K562 (cell line): ENCODE data around the gene CST3. TPM values are rescaled to one million over a fixed set of nuclear protein-coding genes. Genes with fewer than 3 reads are reported as not detected.

ENCODE experiments used
- ATAC-seq: fragments of 200-7000 bp; cut with Tn5 transposase; 3 replicates; pipeline ENCODE4 v1.9.1; 2020; ENCODE audit warnings: moderate library complexity
- BruUV-seq: library from RNA; stranded (reverse); fragments of 400-500 nt; replicated peaks from 2 replicates; lab custom pipeline; 2021; lab: Mats Ljungman, UMichigan
- CTCF ChIA-PET: fragments of 300-600 bp; formaldehyde crosslinking; extraction: SDS; loops from one replicate; lab custom pipeline; 2021; ENCODE audit warnings: low intra/inter-chr PET ratio; lab: Yijun Ruan, JAX
- POLR2A ChIA-PET: fragments of 300-600, 350-650 bp; sonication (Branson Sonifier 250); formaldehyde crosslinking; extraction: SDS; loops from one replicate; lab custom pipeline; 2021; ENCODE audit warnings: antibody characterized with exemption, inconsistent platforms; lab: Yijun Ruan, JAX
- DNase-seq, 4 experiments: peaks; one replicate each; pipeline versions ENCODE4 v3.0.0 to v3.0.0-alpha.2; 2011 to 2018; ENCODE audit warnings: low spot score in 3 of 4, mixed read lengths in 3 of 4; ENCODE audit errors: extremely low read depth in 1 of 4
- FAIRE-seq: peaks from 2 replicates; lab custom pipeline; 2011; peaks lifted over from hg19 to GRCh38; lab: Jason Lieb, UNC
- H2AFZ ChIP-seq: 2 replicates; pipeline ENCODE4 v1.6.0; 2011; ENCODE audit warnings: low read depth, low read length, control low read depth, inconsistent platforms
- H3K27ac ChIP-seq: fragments of 200-600 bp; 3 replicates; pipeline ENCODE4 v1.8.0; 2011; ENCODE audit warnings: low read depth, mild to moderate bottlenecking, control low read depth, inconsistent platforms, low read length, moderate library complexity, mixed read lengths; ENCODE audit errors: extremely low read depth
- H3K27me3 ChIP-seq, 2 experiments: fragments of 300-600 bp in 1 of 2; 2 replicates in 1 of 2; 3 replicates in 1 of 2; pipeline versions ENCODE4 v1.6.0 to v1.8.0; 2011; ENCODE audit warnings: inconsistent platforms in 2 of 2, low read length in 2 of 2, mild to moderate bottlenecking in 1 of 2, mixed read lengths in 1 of 2, moderate library complexity in 1 of 2; ENCODE audit not compliant: control insufficient read depth in 2 of 2, insufficient read depth in 2 of 2
- H3K36me3 ChIP-seq: fragments of 300-600 bp; 3 replicates; pipeline ENCODE4 v1.8.0; 2011; ENCODE audit warnings: mild to moderate bottlenecking, low read length, inconsistent platforms; ENCODE audit not compliant: control insufficient read depth, insufficient read depth
- H3K4me1 ChIP-seq, 2 experiments: fragments of 200-600 bp in 1 of 2; replicated peaks in 1 of 2; 2 replicates in 1 of 2; 3 replicates in 1 of 2; pipeline versions ENCODE4 v1.5.1 to v1.8.0; 2011; ENCODE audit warnings: inconsistent platforms in 2 of 2, low read length in 2 of 2, mild to moderate bottlenecking in 1 of 2, mixed read lengths in 1 of 2, moderate library complexity in 1 of 2; ENCODE audit not compliant: control insufficient read depth in 2 of 2, insufficient read depth in 2 of 2
- H3K4me2 ChIP-seq: 2 replicates; pipeline ENCODE4 v1.6.1; 2011; ENCODE audit warnings: low read length, control low read depth, inconsistent platforms, mixed read lengths; ENCODE audit not compliant: insufficient read depth
- H3K4me3 ChIP-seq: fragments of 200-600 bp; sonication (generic), shearing (Covaris generic); 2 replicates; pipeline ENCODE4 v1.5.1; 2016; ENCODE audit warnings: control low read depth, inconsistent platforms
- H3K79me2 ChIP-seq: fragments of 200-600 bp; 3 replicates; pipeline ENCODE4 v1.8.0; 2011; ENCODE audit warnings: low read length, inconsistent platforms; ENCODE audit not compliant: control insufficient read depth, insufficient read depth
- H3K9ac ChIP-seq, 2 experiments: 2 replicates each; pipeline versions ENCODE4 v1.6.0 to v1.6.1; 2011; ENCODE audit warnings: low read depth in 2 of 2, low read length in 2 of 2, control low read depth in 1 of 2, inconsistent platforms in 1 of 2, mild to moderate bottlenecking in 1 of 2, mixed read lengths in 1 of 2; ENCODE audit not compliant: insufficient read depth in 1 of 2
- H3K9me1 ChIP-seq: one replicate; pipeline ENCODE4 v1.6.0; 2011; ENCODE audit warnings: inconsistent platforms, mild to moderate bottlenecking, low read length, moderate library complexity; ENCODE audit not compliant: control insufficient read depth, insufficient read depth
- H3K9me3 ChIP-seq: replicated peaks from 2 replicates; pipeline ENCODE4 v1.5.1; 2011; ENCODE audit warnings: low read depth, low read length, inconsistent platforms; ENCODE audit not compliant: control insufficient read depth, insufficient read depth
- H4K20me1 ChIP-seq: replicated peaks from 2 replicates; pipeline ENCODE4 v1.6.1; 2011; ENCODE audit warnings: low read length, inconsistent platforms, mixed read lengths; ENCODE audit not compliant: control insufficient read depth, insufficient read depth
- BCL6 ChIP-seq: fragments of 250-450 bp; sonication (Bioruptor Pico); IDR thresholded peaks from 2 replicates; pipeline ENCODE4 v1.4.0; 2020
- CBFB ChIP-seq: sonication (generic); formaldehyde crosslinking; IDR thresholded peaks from 2 replicates; pipeline ENCODE4 v1.4.0; 2020; ENCODE audit warnings: mild to moderate bottlenecking, missing genetic modification reagents
- ELF1 ChIP-seq: fragments of 200-800 bp; sonication (Bioruptor generic); IDR thresholded peaks from 2 replicates; pipeline ENCODE4 v1.6.1; 2016; ENCODE audit warnings: missing genetic modification characterization, missing compliant biosample characterization
- ELF4 ChIP-seq: fragments of 450-650 bp; formaldehyde crosslinking; IDR thresholded peaks from 2 replicates; pipeline ENCODE4 v1.4.0; 2022; ENCODE audit warnings: missing genetic modification characterization
- HSF4 ChIP-seq: fragments of 250-450 bp; sonication (Bioruptor Pico); IDR thresholded peaks from 2 replicates; pipeline ENCODE4 v2.1.2; 2022; ENCODE audit warnings: mild to moderate bottlenecking, moderate library complexity, borderline replicate concordance
- KAT7 ChIP-seq: sonication (generic); formaldehyde crosslinking; IDR thresholded peaks from 2 replicates; pipeline ENCODE4 v1.8.0; 2022; ENCODE audit warnings: missing genetic modification reagents, mild to moderate bottlenecking, borderline replicate concordance
- KAT8 ChIP-seq: fragments of 450-650 bp; IDR thresholded peaks from 2 replicates; pipeline ENCODE4 v1.6.1; 2016; ENCODE audit warnings: low read depth, mild to moderate bottlenecking
- KLF6 ChIP-seq: fragments of 250-450 bp; sonication (Bioruptor Pico); IDR thresholded peaks from 2 replicates; pipeline ENCODE4 v1.4.0; 2020; ENCODE audit warnings: mild to moderate bottlenecking, moderate library complexity, borderline replicate concordance
- SNIP1 ChIP-seq: fragments of 450-650 bp; IDR thresholded peaks from 2 replicates; pipeline ENCODE4 v1.7.1; 2017; ENCODE audit warnings: low read depth, mild to moderate bottlenecking
- WGBS: fragments of 100-300 bp; shearing (Covaris generic); methylation state at CpG from one replicate; pipeline ENCODE4 v1.1.6; 2016; ENCODE audit warnings: low coverage, mixed read lengths; ENCODE audit not compliant: insufficient coverage; ENCODE audit errors: missing lambda C conversion rate; 5-methylcytosine and 5-hydroxymethylcytosine counted together
- in situ Hi-C: fragments of 300-500 bp; cut with MboI; formaldehyde crosslinking; loops from 4 replicates; pipeline ENCODE4 v1.15.0; 2018; ENCODE audit warnings: inconsistent platforms, mixed read lengths
- intact Hi-C: fragments of 100-400 bp; cut with micrococcal nuclease; formaldehyde crosslinking; loops from 2 replicates; pipeline ENCODE4 v1.14.2; 2022
- polyA plus RNA-seq, 8 experiments: library from polyadenylated mRNA; depleted of rRNA in 4 of 8; stranded (reverse) in 5 of 8; unstranded in 3 of 8; fragments of >200 nt; fragmentation: Nextera tagmentation in 2 of 8; fragmentation: Illumina TruSeq in 1 of 8; extraction: Ambion mirVana in 2 of 8; extraction: Trizol in 1 of 8; gene quantifications; 2 replicates each; pipeline versions ENCODE4 v1.2.1 to v1.2.3, GENCODE V29; 2011 to 2014; ENCODE audit warnings: inconsistent platforms in 1 of 8, missing spikeins in 1 of 8
- total RNA-seq, 7 experiments: library from RNA; depleted of rRNA in 6 of 7; stranded (reverse); fragments of >200 nt in 6 of 7; fragmentation: Illumina TruSeq in 2 of 7; extraction: Trizol in 2 of 7; gene quantifications; 2 replicates each; pipeline versions ENCODE4 v1.2.1 to v1.2.3, GENCODE V29; 2011 to 2021; ENCODE audit warnings: low replicate concordance in 1 of 7
- TF ChIP-seq, protein P1 (sequence below): sonication (generic); formaldehyde crosslinking; IDR thresholded peaks from 2 replicates; pipeline ENCODE4 v1.8.1; 2023; ENCODE audit warnings: mild to moderate bottlenecking, missing genetic modification reagents, moderate library complexity

The CST3 gene
- total and polyA plus RNA-seq, 9 of the 15 experiments (the other 6 are each of a cell fraction or from before 2014, with no cell fraction given), result 8.7 to 113 (median 48.5) TPM

DNA sequence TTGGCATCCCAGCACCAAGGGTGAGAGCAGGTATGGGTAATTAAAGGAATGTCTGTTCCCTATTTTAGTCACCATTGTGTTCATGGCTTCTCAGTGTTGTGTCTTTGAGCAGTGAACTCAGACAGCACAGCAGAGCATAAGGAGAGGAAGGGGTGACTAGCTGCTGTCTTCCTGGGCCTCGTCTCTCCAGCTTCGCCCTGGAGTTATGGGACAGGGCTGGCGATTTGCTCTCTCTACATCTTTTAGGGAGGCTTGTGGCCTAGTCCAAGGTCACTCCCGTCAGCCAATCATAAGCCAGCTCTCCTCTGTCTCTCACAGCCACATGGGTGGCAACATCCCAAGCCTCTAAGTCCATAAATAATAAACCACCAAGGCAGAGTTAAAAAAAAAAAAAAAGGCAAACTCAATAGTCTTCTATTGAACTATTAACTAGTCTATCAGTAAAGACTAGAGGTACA is 7.3 kb downstream of the CST3 start:
- Histone ChIP-seq H2AFZ (no peak overlapping the region), H3K36me3 (peaks cover 18% of the 10 kb centered on the region; the same call in 1 of the 3 replicates), H3K4me1 (peaks cover 2 to 17% of the 10 kb centered on the region in 2 experiments; a peak in 3 of 5 replicates), H3K4me2 (no peak overlapping the region), H3K79me2 (no peaks in the 10 kb centered on the region), H4K20me1 (no peaks in the 10 kb centered on the region), H3K9ac (no peak overlapping the region), H3K9me1 (no peaks in the 10 kb centered on the region), H3K27ac (no peak overlapping the region), H3K27me3 (no peaks in the 10 kb centered on the region), H3K9me3 (no peaks in the 10 kb centered on the region), H3K4me3 (no peak overlapping the region)
- intact Hi-C loops (no loop called here), in situ Hi-C loops (no loop called here)
- TF ChIP-seq HSF4 (CRISPR knock-in tag) (no peak), KAT7 (CRISPR knock-in tag) (no peak), SNIP1 (no peak), KAT8 (no peak), KLF6 (CRISPR knock-in tag) (no peak), BCL6 (CRISPR knock-in tag) (no peak), CBFB (CRISPR knock-in tag) (no peak), ELF4 (CRISPR knock-in tag) (no peak), ELF1 (tag) (no peak)
- TF ChIP-seq, protein P1, sequence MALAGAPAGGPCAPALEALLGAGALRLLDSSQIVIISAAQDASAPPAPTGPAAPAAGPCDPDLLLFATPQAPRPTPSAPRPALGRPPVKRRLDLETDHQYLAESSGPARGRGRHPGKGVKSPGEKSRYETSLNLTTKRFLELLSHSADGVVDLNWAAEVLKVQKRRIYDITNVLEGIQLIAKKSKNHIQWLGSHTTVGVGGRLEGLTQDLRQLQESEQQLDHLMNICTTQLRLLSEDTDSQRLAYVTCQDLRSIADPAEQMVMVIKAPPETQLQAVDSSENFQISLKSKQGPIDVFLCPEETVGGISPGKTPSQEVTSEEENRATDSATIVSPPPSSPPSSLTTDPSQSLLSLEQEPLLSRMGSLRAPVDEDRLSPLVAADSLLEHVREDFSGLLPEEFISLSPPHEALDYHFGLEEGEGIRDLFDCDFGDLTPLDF (CRISPR knock-in tag), result no peak
- ATAC-seq (no peak), FAIRE-seq (no peak), DNase-seq (no peak)
- CTCF ChIA-PET, result no interaction called here
- POLR2A ChIA-PET, result no interaction called here
- 73% methylated on average over 4 of the region's 4 CpGs for WGBS
- no TSS peak for BruUV-seq
